Esophagus muscularis mucosa (tissue), 4 donors: ENCODE data around the gene GNAO1. TPM values are rescaled to one million over a fixed set of nuclear protein-coding genes. Genes with fewer than 3 reads are reported as not detected.

ENCODE experiments used
- DNase-seq: peaks from one replicate; pipeline ENCODE4 v3.0.0-alpha.2; 2017; ENCODE audit errors: extremely low spot score
- H3K27ac ChIP-seq, 4 donors: fragments of 200-600 bp; sonication (generic); replicated peaks in 1 of 4; 1 replicate in 3 of 4; 2 replicates in 1 of 4; pipeline ENCODE4 v1.5.1; 2016 to 2019; ENCODE audit warnings: mild to moderate bottlenecking in 1 of 4
- H3K27me3 ChIP-seq, 4 donors: fragments of 200-600 bp; sonication (generic); one replicate each; pipeline versions ENCODE4 v1.5.1 to v1.6.0; 2016 to 2019
- H3K36me3 ChIP-seq, 4 donors: fragments of 200-600 bp; sonication (generic); one replicate each; pipeline ENCODE4 v1.5.1; 2016 to 2019
- H3K4me1 ChIP-seq, 4 donors: fragments of 200-600 bp; sonication (generic); one replicate each; pipeline ENCODE4 v1.5.1; 2016 to 2019
- H3K4me3 ChIP-seq, 4 donors: fragments of 200-600 bp; sonication (generic); 1 replicate in 2 of 4; 2 replicates in 2 of 4; pipeline ENCODE4 v1.5.1; 2016 to 2019; ENCODE audit warnings: mild to moderate bottlenecking in 4 of 4, moderate library complexity in 1 of 4
- H3K9me3 ChIP-seq, 4 donors: fragments of 200-600 bp; sonication (generic); 1 replicate in 3 of 4; 2 replicates in 1 of 4; pipeline ENCODE4 v1.5.1; 2016 to 2019
- CTCF ChIP-seq, 3 experiments: fragments of 200-600 bp in 2 of 3; fragments of 450-650 bp in 1 of 3; sonication (generic) in 2 of 3; IDR thresholded peaks; one replicate each; pipeline ENCODE4 v1.5.1; 2017 to 2019; ENCODE audit warnings: antibody characterized with exemption in 3 of 3, mild to moderate bottlenecking in 2 of 3, moderate library complexity in 1 of 3
- EP300 ChIP-seq: sonication (generic); formaldehyde crosslinking; IDR thresholded peaks from one replicate; pipeline ENCODE4 v1.6.1; 2017; ENCODE audit warnings: antibody characterized with exemption
- POLR2A ChIP-seq: fragments of 450-650 bp; IDR thresholded peaks from one replicate; pipeline ENCODE4 v1.6.1; 2017; ENCODE audit warnings: antibody characterized with exemption, moderate library complexity, mild to moderate bottlenecking, low read depth
- POLR2AphosphoS5 ChIP-seq, 2 donors: sonication (generic); formaldehyde crosslinking; IDR thresholded peaks; one replicate each; pipeline ENCODE4 v1.6.1; 2017; ENCODE audit warnings: antibody characterized with exemption in 2 of 2
- WGBS: methylation state at CpG from one replicate; pipeline ENCODE4 v1.1.5; 2018; 5-methylcytosine and 5-hydroxymethylcytosine counted together
- intact Hi-C: fragments of 100-400 bp; cut with DNase I; formaldehyde crosslinking; loops from one replicate; pipeline ENCODE4 v1.15.1; 2023
- total RNA-seq, 4 donors: library from RNA; depleted of rRNA; stranded (reverse); fragments of >200 nt; gene quantifications; one replicate each; pipeline versions ENCODE4 v1.1.0 to v1.2.1, GENCODE V29; 2016

GNAO1 gene
- total RNA-seq, 4 donors from 2014 or later: 2.1 to 6.8 (median 3.3) TPM

DNA sequence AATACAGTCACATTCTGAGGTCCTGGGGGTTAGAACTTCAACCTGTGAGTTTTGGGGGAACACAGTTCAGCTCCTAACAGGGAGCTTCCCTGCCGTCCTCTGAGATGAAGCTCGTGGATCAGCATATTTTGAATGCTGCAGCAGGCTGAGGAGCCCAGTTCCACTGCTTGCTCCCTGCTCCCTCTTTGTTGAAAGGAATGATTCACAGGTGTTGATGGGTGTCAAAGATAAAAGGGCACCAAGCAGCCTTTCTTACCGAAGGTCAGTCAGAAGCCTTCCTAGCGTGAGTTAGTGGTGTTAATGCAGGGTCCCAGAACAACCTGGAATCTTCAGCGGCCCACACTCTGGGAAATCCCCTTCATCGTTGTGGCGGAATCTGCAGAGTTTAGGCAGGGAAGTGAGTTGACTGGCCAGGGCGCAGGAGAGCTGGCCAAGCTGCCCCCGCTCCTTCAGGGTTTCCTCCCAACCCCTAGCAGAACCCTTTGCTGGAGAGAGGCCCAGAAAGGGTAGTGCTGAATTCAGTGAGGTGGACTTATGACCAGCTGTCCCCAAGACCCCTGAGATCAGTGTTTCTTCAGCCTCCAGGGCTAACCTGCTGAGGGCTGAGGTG is 114.8 kb downstream of the GNAO1 start:
- no peak for DNase-seq
- Histone ChIP-seq H3K4me3 (no peak overlapping the region), H3K27ac (no peak overlapping the region), H3K9me3 (no peaks in the 10 kb centered on the region), H3K4me1 (peaks cover 0 to 5% (median under 1%) of the 10 kb centered on the region in 4 donors), H3K36me3 (no peaks in the 10 kb centered on the region), H3K27me3 (no peaks in the 10 kb centered on the region)
- 77% methylated on average over 9 of the region's 9 CpGs for whole genome bisulfite sequencing
- intact Hi-C loops: no loop called here
- TF ChIP-seq CTCF (IDR thresholded peaks at IDR 0.05): no peak
- TF ChIP-seq POLR2A: no peak
- TF ChIP-seq POLR2AphosphoS5 (IDR thresholded peaks at IDR 0.05): no peak
- no peak for TF ChIP-seq EP300

DNA sequence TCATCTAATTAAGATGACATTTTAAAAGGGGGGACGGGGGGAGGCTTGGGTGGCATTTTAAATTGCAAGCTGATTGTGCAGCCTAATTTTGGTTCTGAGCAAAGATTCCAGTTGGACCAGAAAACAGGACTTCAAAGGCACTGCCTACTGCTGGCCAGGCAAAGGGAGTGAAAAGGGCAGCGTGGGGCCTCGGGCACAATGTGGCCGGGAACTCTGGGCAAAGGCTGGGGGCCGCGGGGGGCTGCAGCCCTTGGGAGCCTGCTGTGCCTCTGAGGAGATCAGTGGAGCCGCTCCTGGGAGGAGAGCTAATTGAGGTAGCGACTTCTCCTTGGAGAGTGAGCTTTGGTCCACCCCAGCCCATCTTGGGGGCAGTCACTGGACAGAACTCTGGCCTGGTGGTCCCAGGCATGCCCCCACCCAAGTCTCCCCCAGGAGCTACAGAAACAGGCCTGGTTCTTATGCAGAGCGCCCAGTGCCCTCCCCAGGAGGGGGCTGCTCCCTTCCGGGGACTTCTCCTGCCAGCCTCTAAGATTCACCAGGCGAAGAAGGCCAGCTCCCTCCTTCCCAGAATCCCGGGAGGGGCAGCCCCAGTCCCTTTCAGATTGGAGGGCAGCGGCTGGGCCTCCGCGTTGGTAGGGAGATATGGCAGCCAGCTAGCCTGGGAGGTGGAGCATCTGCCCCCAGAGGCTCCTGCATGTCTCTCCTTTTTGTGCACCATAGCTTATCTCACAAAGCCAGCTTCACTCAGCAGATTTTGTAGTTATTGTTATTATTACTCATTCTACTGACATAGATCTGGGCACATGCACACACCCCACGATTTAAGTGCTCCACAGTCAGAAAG is 115.6 kb downstream of the GNAO1 start:
- no peaks in the 10 kb centered on the region for H3K36me3 ChIP-seq
- no peak overlapping the region for H3K27ac ChIP-seq
- no peak overlapping the region for H3K4me3 ChIP-seq
- intact Hi-C loops: no loop called here
- H3K4me1 ChIP-seq: no peaks in the 10 kb centered on the region
- no peak for TF ChIP-seq CTCF (IDR thresholded peaks at IDR 0.05)
- no peak for TF ChIP-seq POLR2AphosphoS5 (IDR thresholded peaks at IDR 0.05)
- no peak for TF ChIP-seq POLR2A
- no peak for TF ChIP-seq EP300
- 83% methylated on average over 11 of the region's 16 CpGs for WGBS
- H3K27me3 ChIP-seq: no peaks in the 10 kb centered on the region
- no peaks in the 10 kb centered on the region for H3K9me3 ChIP-seq
- DNase-seq: no peak

DNA sequence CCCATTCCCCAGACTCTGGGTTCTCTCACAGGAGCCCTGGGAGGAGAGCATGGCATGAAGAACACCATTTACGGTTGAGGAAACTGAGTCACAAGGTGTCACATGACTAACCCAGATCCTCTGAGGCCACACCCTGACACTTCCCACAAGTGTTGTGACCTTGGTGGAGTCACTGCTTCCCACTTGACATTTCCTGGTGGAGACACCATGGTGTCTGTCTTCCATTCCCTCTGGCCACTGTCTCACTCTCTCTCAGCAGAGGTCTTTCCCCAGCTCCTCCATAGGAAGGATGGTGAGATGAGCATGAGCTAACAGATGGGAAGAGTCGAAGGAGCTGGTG is 116.2 kb downstream of the GNAO1 start:
- H3K27ac ChIP-seq: no peak overlapping the region
- TF ChIP-seq CTCF (IDR thresholded peaks at IDR 0.05) (no peak), POLR2AphosphoS5 (IDR thresholded peaks at IDR 0.05) (no peak), POLR2A (no peak), EP300 (no peak)
- H3K4me1 ChIP-seq: no peaks in the 10 kb centered on the region
- no peak overlapping the region for H3K4me3 ChIP-seq
- H3K36me3 ChIP-seq: no peaks in the 10 kb centered on the region
- DNase-seq: no peak
- no peaks in the 10 kb centered on the region for H3K9me3 ChIP-seq
- intact Hi-C loops: no loop called here
- WGBS: 94% methylated on average over 2 of the region's 2 CpGs
- H3K27me3 ChIP-seq: no peaks in the 10 kb centered on the region

DNA sequence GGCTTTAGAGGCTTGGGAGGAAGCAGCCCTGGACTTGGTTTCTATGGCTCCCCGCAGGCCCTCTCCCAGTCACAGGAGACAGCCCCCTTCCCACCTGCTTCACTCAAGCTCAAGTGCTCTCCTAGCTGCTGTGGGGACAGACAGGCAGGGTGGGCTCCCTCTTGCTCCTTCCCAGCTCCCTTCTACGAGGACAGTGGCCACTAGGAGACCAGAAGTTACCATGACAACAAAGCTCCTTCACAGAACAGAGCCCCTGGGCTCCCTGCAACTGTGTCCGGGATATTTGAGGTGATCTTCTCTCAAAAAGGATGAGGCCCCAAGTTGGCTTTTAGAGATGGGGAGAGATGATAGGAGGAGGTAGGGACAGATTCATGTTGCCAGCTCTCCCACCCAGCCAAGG is 117.7 kb downstream of the GNAO1 start:
- intact Hi-C loops: no loop called here
- 100% methylated on average over 2 of the region's 3 CpGs for WGBS
- H3K27ac ChIP-seq: no peak overlapping the region
- DNase-seq: no peak
- H3K4me1 ChIP-seq: no peaks in the 10 kb centered on the region
- no peak for TF ChIP-seq EP300
- no peak for TF ChIP-seq POLR2AphosphoS5 (IDR thresholded peaks at IDR 0.05)
- no peak for TF ChIP-seq POLR2A
- H3K27me3 ChIP-seq: no peaks in the 10 kb centered on the region
- H3K36me3 ChIP-seq: no peaks in the 10 kb centered on the region
- no peaks in the 10 kb centered on the region for H3K9me3 ChIP-seq
- H3K4me3 ChIP-seq: no peak overlapping the region

DNA sequence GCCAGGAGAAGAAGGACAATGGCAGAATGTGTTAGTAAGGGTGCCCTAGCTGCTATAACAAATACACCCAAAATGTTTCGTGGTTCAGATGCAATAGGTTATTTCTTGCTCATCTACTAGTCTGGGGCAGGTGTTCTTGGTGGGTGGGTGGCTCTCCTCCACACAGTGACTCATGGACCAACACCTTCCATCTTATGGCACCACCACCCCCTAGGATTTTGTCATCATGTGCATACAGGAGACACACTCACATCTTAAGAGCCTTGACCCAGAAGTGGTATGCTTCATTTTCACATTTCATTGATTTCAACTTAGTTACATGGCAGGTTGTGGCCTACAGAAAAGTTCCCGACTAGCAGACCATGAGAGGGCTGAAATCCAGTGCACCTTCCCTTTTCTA is 119.4 kb downstream of the GNAO1 start:
- WGBS: 92% methylated on average over 2 of the region's 2 CpGs
- intact Hi-C loops: no loop called here
- TF ChIP-seq CTCF (IDR thresholded peaks at IDR 0.05): no peak
- no peak for TF ChIP-seq POLR2A
- no peak for TF ChIP-seq EP300
- TF ChIP-seq POLR2AphosphoS5 (IDR thresholded peaks at IDR 0.05): no peak

More for the DNA sequence above, 119.4 kb downstream of the GNAO1 start:
- Histone ChIP-seq H3K4me1 (no peaks in the 10 kb centered on the region), H3K36me3 (no peaks in the 10 kb centered on the region), H3K27me3 (no peaks in the 10 kb centered on the region), H3K9me3 (no peaks in the 10 kb centered on the region), H3K4me3 (no peak overlapping the region), H3K27ac (no peak overlapping the region)
- no peak for DNase-seq
